ENCODE data around the gene MSI2. TPM values are rescaled to one million over a fixed set of nuclear protein-coding genes. Genes with fewer than 3 reads are reported as not detected.

MSI2 gene
- total and polyA plus RNA-seq, 9 of the 15 experiments (the other 6 are each of a cell fraction or from before 2014, with no cell fraction given), result 4.6 to 61.8 (median 42.4) TPM

- no peak for TF ChIP-seq ZNF318 (IDR thresholded peaks at IDR 0.05; ENCODE audit: borderline replicate concordance in 1 of 2, low read depth in 1 of 2)
- TF ChIP-seq ZNF280A (IDR thresholded peaks at IDR 0.05; ENCODE audit: low read depth, partially characterized antibody), result no peak
- TF ChIP-seq SAP30 (IDR thresholded peaks at IDR 0.05; ENCODE audit: borderline replicate concordance, insufficient read depth, low read depth, low read length, poor library complexity, severe bottlenecking), result no peak
Measured at GRCh38 chr17:57343717-57344116, 87.4 kb downstream of the MSI2 start (continued).

All from K562 (cell line).